HL-60 (cell line): Measurements from ENCODE around the gene BPIFA2.

Source experiments
- POLR2AphosphoS5 ChIP-seq: IDR thresholded peaks from 2 replicates; pipeline ENCODE4 v1.6.1; 2012; ENCODE audit warnings: low read depth
- REST ChIP-seq: IDR thresholded peaks from 2 replicates; pipeline ENCODE4 v1.6.1; 2012; ENCODE audit warnings: low read depth; ENCODE audit not compliant: insufficient replicate concordance
- SPI1 ChIP-seq: IDR thresholded peaks from 2 replicates; pipeline ENCODE4 v1.6.1; 2012; ENCODE audit warnings: low read depth, mild to moderate bottlenecking, borderline replicate concordance
- TF ChIP-seq, protein P1 (sequence below): IDR thresholded peaks from one replicate; pipeline ENCODE4 v1.5.1; 2011; ENCODE audit warnings: low read length, control low read depth, inconsistent platforms; ENCODE audit not compliant: insufficient read depth

GRCh38 chr20:33164763-33165095 is 3.2 kb upstream of the BPIFA2 start:
- TF ChIP-seq SPI1: no peak
- TF ChIP-seq, protein P1, sequence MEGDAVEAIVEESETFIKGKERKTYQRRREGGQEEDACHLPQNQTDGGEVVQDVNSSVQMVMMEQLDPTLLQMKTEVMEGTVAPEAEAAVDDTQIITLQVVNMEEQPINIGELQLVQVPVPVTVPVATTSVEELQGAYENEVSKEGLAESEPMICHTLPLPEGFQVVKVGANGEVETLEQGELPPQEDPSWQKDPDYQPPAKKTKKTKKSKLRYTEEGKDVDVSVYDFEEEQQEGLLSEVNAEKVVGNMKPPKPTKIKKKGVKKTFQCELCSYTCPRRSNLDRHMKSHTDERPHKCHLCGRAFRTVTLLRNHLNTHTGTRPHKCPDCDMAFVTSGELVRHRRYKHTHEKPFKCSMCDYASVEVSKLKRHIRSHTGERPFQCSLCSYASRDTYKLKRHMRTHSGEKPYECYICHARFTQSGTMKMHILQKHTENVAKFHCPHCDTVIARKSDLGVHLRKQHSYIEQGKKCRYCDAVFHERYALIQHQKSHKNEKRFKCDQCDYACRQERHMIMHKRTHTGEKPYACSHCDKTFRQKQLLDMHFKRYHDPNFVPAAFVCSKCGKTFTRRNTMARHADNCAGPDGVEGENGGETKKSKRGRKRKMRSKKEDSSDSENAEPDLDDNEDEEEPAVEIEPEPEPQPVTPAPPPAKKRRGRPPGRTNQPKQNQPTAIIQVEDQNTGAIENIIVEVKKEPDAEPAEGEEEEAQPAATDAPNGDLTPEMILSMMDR: no peak
- TF ChIP-seq POLR2AphosphoS5: no peak
- TF ChIP-seq REST: no peak
